OCI-LY3 (cell line): ENCODE results near the gene OTUD4.

ENCODE experiments used
- H2AFZ ChIP-seq: fragments of 200-600, 300-600 bp; shearing (Covaris generic); 2 replicates; pipeline ENCODE4 v1.6.0; 2014; ENCODE audit warnings: antibody characterized with exemption, low read depth, low read length
- H3K27ac ChIP-seq: fragments of 200-600, 300-600 bp; sonication (generic); 2 replicates; pipeline ENCODE4 v1.5.1; 2014; ENCODE audit warnings: mild to moderate bottlenecking, low read length, moderate library complexity, mixed read lengths
- H3K27me3 ChIP-seq: fragments of 200-600, 300-600 bp; sonication (generic); 2 replicates; pipeline ENCODE4 v1.6.1; 2014; ENCODE audit warnings: low read depth, low read length, mixed read lengths
- H3K36me3 ChIP-seq: fragments of 200-600, 300-600 bp; sonication (generic); replicated peaks from 2 replicates; pipeline ENCODE3; 2014; ENCODE audit warnings: low read depth, low read length, mixed read lengths
- H3K4me1 ChIP-seq: fragments of 300-600, 200-600 bp; sonication (generic); 2 replicates; pipeline ENCODE4 v1.6.1; 2014; ENCODE audit warnings: low read length, mixed read lengths
- H3K4me2 ChIP-seq: fragments of 200-600, 300-600 bp; sonication (generic); 2 replicates; pipeline ENCODE4 v1.6.1; 2014; ENCODE audit warnings: low read length, mixed read lengths
- H3K4me3 ChIP-seq: fragments of 300-600, 200-600 bp; sonication (generic); 2 replicates; pipeline ENCODE4 v1.5.1; 2014; ENCODE audit warnings: antibody characterized with exemption, mild to moderate bottlenecking, low read length, moderate library complexity
- H3K79me2 ChIP-seq: fragments of 300-600, 200-600 bp; shearing (Covaris generic); 2 replicates; pipeline ENCODE4 v1.6.1; 2014; ENCODE audit warnings: mild to moderate bottlenecking, low read length, mixed read lengths
- H3K9ac ChIP-seq: fragments of 300-600, 200-600 bp; shearing (Covaris generic); 2 replicates; pipeline ENCODE4 v1.6.0; 2014; ENCODE audit warnings: mild to moderate bottlenecking, low read length, moderate library complexity
- H3K9me3 ChIP-seq: fragments of 200-600, 300-600 bp; shearing (Covaris generic); 2 replicates; pipeline ENCODE4 v1.6.1; 2014; ENCODE audit warnings: low read length, mixed read lengths; ENCODE audit not compliant: insufficient read depth
- H4K20me1 ChIP-seq: fragments of 200-600, 300-600 bp; sonication (generic); 2 replicates; pipeline ENCODE4 v1.6.1; 2016; ENCODE audit warnings: low read length, mixed read lengths; ENCODE audit not compliant: insufficient read depth
- CTCF ChIP-seq: fragments of 200-600, 300-600 bp; sonication (generic); IDR thresholded peaks from 2 replicates; pipeline ENCODE4 v1.5.1; 2014; ENCODE audit warnings: antibody characterized with exemption, low read length, low read depth
- EZH2phosphoT487 ChIP-seq: fragments of 200-600 bp; shearing (Covaris generic); IDR thresholded peaks from 2 replicates; pipeline ENCODE4 v1.6.1; 2018; ENCODE audit warnings: antibody characterized with exemption, mixed run types, low read depth

The OTUD4 gene

GRCh38 chr4:145099653-145100052 is 80.7 kb downstream of the OTUD4 start:
- H3K4me2 ChIP-seq = peak overlapping the region; percentile 88
- peak overlapping the region; percentile 90 for H3K9ac ChIP-seq
- H3K79me2 ChIP-seq = peaks cover 99% of the 10 kb centered on the region
- H3K4me3 ChIP-seq = peak overlapping the region; percentile 84
- H3K27me3 ChIP-seq = no peaks in the 10 kb centered on the region
- H3K36me3 ChIP-seq = peaks cover 38% of the 10 kb centered on the region
- H3K4me1 ChIP-seq = peaks cover 53% of the 10 kb centered on the region
- H3K27ac ChIP-seq = peak overlapping the region; percentile 80
- peaks cover 50% of the 10 kb centered on the region for H4K20me1 ChIP-seq
- no peak for TF ChIP-seq EZH2phosphoT487
- TF ChIP-seq CTCF = no peak
- H2AFZ ChIP-seq = no peak overlapping the region
- H3K9me3 ChIP-seq = no peaks in the 10 kb centered on the region

- Histone ChIP-seq H3K79me2 (peaks cover 99% of the 10 kb centered on the region), H4K20me1 (peaks cover 44% of the 10 kb centered on the region), H3K9ac (peak overlapping the region; percentile 90), H3K27ac (peak overlapping the region; percentile 80), H3K4me2 (peak overlapping the region; percentile 88), H2AFZ (peak overlapping the region; percentile 72; the same call in 1 of the 2 replicates), H3K4me1 (peaks cover 51% of the 10 kb centered on the region), H3K4me3 (peak overlapping the region; percentile 84), H3K36me3 (peaks cover 44% of the 10 kb centered on the region), H3K27me3 (no peaks in the 10 kb centered on the region), H3K9me3 (peaks cover 8% of the 10 kb centered on the region; the same call in 1 of the 2 replicates)
- TF ChIP-seq EZH2phosphoT487 (no peak), CTCF (no peak)
Measured at GRCh38 chr4:145098675-145099037, 81.7 kb downstream of the OTUD4 start.

GRCh38 chr4:145097821-145098674 is 82.3 kb downstream of the OTUD4 start, which contains the start of the genes ABCE1 and ANAPC10:
ABCE1 (plus strand) TSS chr4:145098311; CDS start chr4:145104413, 6,102 bp downstream.
ANAPC10 (minus strand) TSS chr4:145098196; CDS start chr4:145096099, 2,097 bp downstream.
- Histone ChIP-seq H3K4me1 (peaks cover 45% of the 10 kb centered on the region), H4K20me1 (peaks cover 38% of the 10 kb centered on the region), H3K9me3 (peaks cover 12% of the 10 kb centered on the region; the same call in 1 of the 2 replicates), H3K4me2 (peak within 1 kb of the TSS; percentile 88), H3K4me3 (peak within 1 kb of the TSS; percentile 84), H3K27me3 (no peaks in the 10 kb centered on the region), H3K36me3 (peaks cover 50% of the 10 kb centered on the region), H3K79me2 (peaks cover 99% of the 10 kb centered on the region), H3K27ac (peak within 1 kb of the TSS; percentile 80), H2AFZ (peak within 1 kb of the TSS; percentile 87), H3K9ac (peak within 1 kb of the TSS; percentile 90)
- no peak for TF ChIP-seq EZH2phosphoT487
- peak; percentile 36 for TF ChIP-seq CTCF

DNA sequence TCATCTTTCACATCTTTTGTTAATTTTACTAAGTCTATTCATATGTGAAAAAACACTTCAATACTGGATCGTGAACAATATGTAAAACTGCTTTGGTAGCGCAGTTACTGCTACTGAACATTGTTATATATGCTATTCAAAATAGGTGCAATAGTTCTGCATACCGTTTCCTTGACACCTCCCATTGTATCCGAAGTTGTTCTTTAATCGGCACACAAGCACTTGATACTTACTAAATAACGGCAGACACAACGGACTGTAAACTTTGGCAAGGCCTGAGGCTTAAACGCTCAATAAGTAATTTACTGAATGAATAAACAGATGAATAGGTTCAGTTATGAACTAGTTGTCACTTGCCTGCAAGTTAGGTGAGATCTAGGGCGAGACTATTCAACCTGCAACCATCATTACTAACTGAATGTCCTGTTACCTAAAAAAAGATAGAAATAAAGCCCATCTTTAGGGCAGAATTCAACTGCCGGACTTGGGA is 83.0 kb downstream of the OTUD4 start:
- peak overlapping the region; percentile 90 for H3K9ac ChIP-seq
- H3K36me3 ChIP-seq = peaks cover 54% of the 10 kb centered on the region
- TF ChIP-seq CTCF (no peak), EZH2phosphoT487 (no peak)
- peaks cover 99% of the 10 kb centered on the region for H3K79me2 ChIP-seq
- peaks cover 12% of the 10 kb centered on the region; the same call in 1 of the 2 replicates for H3K9me3 ChIP-seq
- H3K4me3 ChIP-seq = peak overlapping the region; percentile 84
- peak overlapping the region; percentile 80 for H3K27ac ChIP-seq
- H4K20me1 ChIP-seq = peaks cover 33% of the 10 kb centered on the region
- peak overlapping the region; percentile 87 for H2AFZ ChIP-seq
- H3K27me3 ChIP-seq = no peaks in the 10 kb centered on the region
- H3K4me1 ChIP-seq = peaks cover 38% of the 10 kb centered on the region
- peak overlapping the region; percentile 81 for H3K4me2 ChIP-seq
